HepG2 (cell line): ENCODE data around the gene SRSF6. TPM values are rescaled to one million over a fixed set of nuclear protein-coding genes. Genes with fewer than 3 reads are reported as not detected.
A peak's percentile ranks its signal among the peaks of the same experiment; 100 is the strongest.

Experiments
- LCORL ChIP-seq, 2 experiments: fragments of 450-650 bp in 1 of 2; sonication (generic) in 1 of 2; formaldehyde crosslinking in 1 of 2; IDR thresholded peaks; 2 replicates each; pipeline versions ENCODE4 v1.5.0 to v1.6.1; 2017 to 2020; ENCODE audit warnings: antibody characterized with exemption in 1 of 2, missing genetic modification reagents in 1 of 2
- MYC ChIP-seq: sonication (generic); formaldehyde crosslinking; IDR thresholded peaks from 2 replicates; pipeline ENCODE4 v1.9.0; 2021; ENCODE audit warnings: missing genetic modification reagents, borderline replicate concordance
- POGK ChIP-seq: sonication (generic); formaldehyde crosslinking; conservative IDR thresholded peaks from 2 replicates; pipeline ENCODE4 v1.8.0; 2022; ENCODE audit warnings: mild to moderate bottlenecking, moderate library complexity, missing genetic modification reagents
- SRSF9 ChIP-seq: fragments of 200-400 bp; formaldehyde crosslinking; IDR thresholded peaks from 2 replicates; pipeline ENCODE4 v1.6.1; 2018; ENCODE audit warnings: borderline replicate concordance, mild to moderate bottlenecking, low read depth, low read length; ENCODE audit not compliant: insufficient read depth, poor library complexity, severe bottlenecking
- SUZ12 ChIP-seq: fragments of 150-350 bp; IDR thresholded peaks from 2 replicates; pipeline ENCODE4 v1.6.1; 2014; ENCODE audit warnings: low read depth, low read length
- THAP11 ChIP-seq: IDR thresholded peaks from 2 replicates; pipeline ENCODE4 v1.6.1; 2016; ENCODE audit warnings: missing biosample characterization, missing genetic modification reagents
- TRIM22 ChIP-seq: fragments of 450-650 bp; IDR thresholded peaks from 2 replicates; pipeline ENCODE4 v1.6.1; 2017
- ZBTB20 ChIP-seq: sonication (generic); formaldehyde crosslinking; IDR thresholded peaks from 2 replicates; pipeline ENCODE4 v1.8.1; 2023; ENCODE audit warnings: missing genetic modification reagents, low read depth, mild to moderate bottlenecking, borderline replicate concordance
- ZBTB38 ChIP-seq: sonication (generic); formaldehyde crosslinking; IDR thresholded peaks from 2 replicates; pipeline ENCODE4 v1.5.1; 2020; ENCODE audit warnings: mild to moderate bottlenecking, missing genetic modification reagents
- ZBTB39 ChIP-seq: sonication (generic); formaldehyde crosslinking; IDR thresholded peaks from 2 replicates; pipeline ENCODE4 v1.5.0; 2020; ENCODE audit warnings: missing genetic modification reagents
- ZNF292 ChIP-seq: sonication (generic); formaldehyde crosslinking; IDR thresholded peaks from 2 replicates; pipeline ENCODE4 v1.8.1; 2022; ENCODE audit warnings: mild to moderate bottlenecking, low read depth, missing genetic modification reagents, borderline replicate concordance
- polyA plus RNA-seq, 8 experiments: library from polyadenylated mRNA; depleted of rRNA in 3 of 8; stranded (reverse) in 7 of 8; unstranded in 1 of 8; fragments of >200 nt; fragmentation: Illumina TruSeq in 4 of 8; extraction: Trizol in 4 of 8; gene quantifications; 2 replicates each; pipeline versions ENCODE4 v1.2.1 to v1.2.3, GENCODE V29; 2011 to 2016; ENCODE audit warnings: low read depth in 4 of 8, missing spikeins in 1 of 8, mixed read lengths in 1 of 8; ENCODE audit not compliant: insufficient read depth in 1 of 8
- total RNA-seq, 5 experiments: library from RNA; depleted of rRNA; stranded (reverse); fragments of >200 nt; fragmentation: Illumina TruSeq; extraction: Trizol; gene quantifications; 2 replicates each; pipeline ENCODE4 v1.2.3, GENCODE V29; 2016; ENCODE audit warnings: low read depth in 1 of 5
- TF ChIP-seq, protein P1 (sequence below): sonication (generic); formaldehyde crosslinking; IDR thresholded peaks from 2 replicates; pipeline ENCODE4 v1.4.0; 2020; ENCODE audit warnings: missing genetic modification reagents
- TF ChIP-seq, protein P2 (sequence below): sonication (generic); formaldehyde crosslinking; IDR thresholded peaks from 2 replicates; pipeline ENCODE4 v1.4.0; 2020; ENCODE audit warnings: missing genetic modification reagents, borderline replicate concordance

The SRSF6 gene
- total and polyA plus RNA-seq, 2 of the 13 experiments (the other 11 are each of a cell fraction or from before 2014, with no cell fraction given), result 156 to 194 TPM

- TF ChIP-seq, protein P1, sequence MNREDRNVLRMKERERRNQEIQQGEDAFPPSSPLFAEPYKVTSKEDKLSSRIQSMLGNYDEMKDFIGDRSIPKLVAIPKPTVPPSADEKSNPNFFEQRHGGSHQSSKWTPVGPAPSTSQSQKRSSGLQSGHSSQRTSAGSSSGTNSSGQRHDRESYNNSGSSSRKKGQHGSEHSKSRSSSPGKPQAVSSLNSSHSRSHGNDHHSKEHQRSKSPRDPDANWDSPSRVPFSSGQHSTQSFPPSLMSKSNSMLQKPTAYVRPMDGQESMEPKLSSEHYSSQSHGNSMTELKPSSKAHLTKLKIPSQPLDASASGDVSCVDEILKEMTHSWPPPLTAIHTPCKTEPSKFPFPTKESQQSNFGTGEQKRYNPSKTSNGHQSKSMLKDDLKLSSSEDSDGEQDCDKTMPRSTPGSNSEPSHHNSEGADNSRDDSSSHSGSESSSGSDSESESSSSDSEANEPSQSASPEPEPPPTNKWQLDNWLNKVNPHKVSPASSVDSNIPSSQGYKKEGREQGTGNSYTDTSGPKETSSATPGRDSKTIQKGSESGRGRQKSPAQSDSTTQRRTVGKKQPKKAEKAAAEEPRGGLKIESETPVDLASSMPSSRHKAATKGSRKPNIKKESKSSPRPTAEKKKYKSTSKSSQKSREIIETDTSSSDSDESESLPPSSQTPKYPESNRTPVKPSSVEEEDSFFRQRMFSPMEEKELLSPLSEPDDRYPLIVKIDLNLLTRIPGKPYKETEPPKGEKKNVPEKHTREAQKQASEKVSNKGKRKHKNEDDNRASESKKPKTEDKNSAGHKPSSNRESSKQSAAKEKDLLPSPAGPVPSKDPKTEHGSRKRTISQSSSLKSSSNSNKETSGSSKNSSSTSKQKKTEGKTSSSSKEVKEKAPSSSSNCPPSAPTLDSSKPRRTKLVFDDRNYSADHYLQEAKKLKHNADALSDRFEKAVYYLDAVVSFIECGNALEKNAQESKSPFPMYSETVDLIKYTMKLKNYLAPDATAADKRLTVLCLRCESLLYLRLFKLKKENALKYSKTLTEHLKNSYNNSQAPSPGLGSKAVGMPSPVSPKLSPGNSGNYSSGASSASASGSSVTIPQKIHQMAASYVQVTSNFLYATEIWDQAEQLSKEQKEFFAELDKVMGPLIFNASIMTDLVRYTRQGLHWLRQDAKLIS (CRISPR knock-in tag), result no peak
- no peak for TF ChIP-seq TRIM22
- TF ChIP-seq ZBTB39 (CRISPR knock-in tag), result no peak
- TF ChIP-seq LCORL (IDR thresholded peaks at IDR 0.05), result no peak
- no peak for TF ChIP-seq LCORL (CRISPR knock-in tag; IDR thresholded peaks at IDR 0.05)
- no peak for TF ChIP-seq SUZ12
- TF ChIP-seq THAP11, result no peak
- TF ChIP-seq, protein P2, sequence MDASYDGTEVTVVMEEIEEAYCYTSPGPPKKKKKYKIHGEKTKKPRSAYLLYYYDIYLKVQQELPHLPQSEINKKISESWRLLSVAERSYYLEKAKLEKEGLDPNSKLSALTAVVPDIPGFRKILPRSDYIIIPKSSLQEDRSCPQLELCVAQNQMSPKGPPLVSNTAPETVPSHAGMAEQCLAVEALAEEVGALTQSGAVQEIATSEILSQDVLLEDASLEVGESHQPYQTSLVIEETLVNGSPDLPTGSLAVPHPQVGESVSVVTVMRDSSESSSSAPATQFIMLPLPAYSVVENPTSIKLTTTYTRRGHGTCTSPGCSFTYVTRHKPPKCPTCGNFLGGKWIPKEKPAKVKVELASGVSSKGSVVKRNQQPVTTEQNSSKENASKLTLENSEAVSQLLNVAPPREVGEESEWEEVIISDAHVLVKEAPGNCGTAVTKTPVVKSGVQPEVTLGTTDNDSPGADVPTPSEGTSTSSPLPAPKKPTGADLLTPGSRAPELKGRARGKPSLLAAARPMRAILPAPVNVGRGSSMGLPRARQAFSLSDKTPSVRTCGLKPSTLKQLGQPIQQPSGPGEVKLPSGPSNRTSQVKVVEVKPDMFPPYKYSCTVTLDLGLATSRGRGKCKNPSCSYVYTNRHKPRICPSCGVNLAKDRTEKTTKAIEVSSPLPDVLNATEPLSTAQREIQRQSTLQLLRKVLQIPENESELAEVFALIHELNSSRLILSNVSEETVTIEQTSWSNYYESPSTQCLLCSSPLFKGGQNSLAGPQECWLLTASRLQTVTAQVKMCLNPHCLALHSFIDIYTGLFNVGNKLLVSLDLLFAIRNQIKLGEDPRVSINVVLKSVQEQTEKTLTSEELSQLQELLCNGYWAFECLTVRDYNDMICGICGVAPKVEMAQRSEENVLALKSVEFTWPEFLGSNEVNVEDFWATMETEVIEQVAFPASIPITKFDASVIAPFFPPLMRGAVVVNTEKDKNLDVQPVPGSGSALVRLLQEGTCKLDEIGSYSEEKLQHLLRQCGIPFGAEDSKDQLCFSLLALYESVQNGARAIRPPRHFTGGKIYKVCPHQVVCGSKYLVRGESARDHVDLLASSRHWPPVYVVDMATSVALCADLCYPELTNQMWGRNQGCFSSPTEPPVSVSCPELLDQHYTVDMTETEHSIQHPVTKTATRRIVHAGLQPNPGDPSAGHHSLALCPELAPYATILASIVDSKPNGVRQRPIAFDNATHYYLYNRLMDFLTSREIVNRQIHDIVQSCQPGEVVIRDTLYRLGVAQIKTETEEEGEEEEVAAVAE (CRISPR knock-in tag), result no peak
- no peak for TF ChIP-seq SRSF9
- no peak for TF ChIP-seq ZBTB38 (CRISPR knock-in tag)
- no peak for TF ChIP-seq POGK (CRISPR knock-in tag)
- no peak for TF ChIP-seq ZBTB20 (CRISPR knock-in tag)
- no peak for TF ChIP-seq ZNF292 (CRISPR knock-in tag)
- TF ChIP-seq MYC (CRISPR knock-in tag), result 0 out of 2 replicates have a peak, but pooled peaks have one; percentile 30
Measured at GRCh38 chr20:43446361-43446879, 11.3 kb upstream of the SRSF6 start (continued).
